Measurements from ENCODE around the gene AK2.

The AK2 gene

DNA sequence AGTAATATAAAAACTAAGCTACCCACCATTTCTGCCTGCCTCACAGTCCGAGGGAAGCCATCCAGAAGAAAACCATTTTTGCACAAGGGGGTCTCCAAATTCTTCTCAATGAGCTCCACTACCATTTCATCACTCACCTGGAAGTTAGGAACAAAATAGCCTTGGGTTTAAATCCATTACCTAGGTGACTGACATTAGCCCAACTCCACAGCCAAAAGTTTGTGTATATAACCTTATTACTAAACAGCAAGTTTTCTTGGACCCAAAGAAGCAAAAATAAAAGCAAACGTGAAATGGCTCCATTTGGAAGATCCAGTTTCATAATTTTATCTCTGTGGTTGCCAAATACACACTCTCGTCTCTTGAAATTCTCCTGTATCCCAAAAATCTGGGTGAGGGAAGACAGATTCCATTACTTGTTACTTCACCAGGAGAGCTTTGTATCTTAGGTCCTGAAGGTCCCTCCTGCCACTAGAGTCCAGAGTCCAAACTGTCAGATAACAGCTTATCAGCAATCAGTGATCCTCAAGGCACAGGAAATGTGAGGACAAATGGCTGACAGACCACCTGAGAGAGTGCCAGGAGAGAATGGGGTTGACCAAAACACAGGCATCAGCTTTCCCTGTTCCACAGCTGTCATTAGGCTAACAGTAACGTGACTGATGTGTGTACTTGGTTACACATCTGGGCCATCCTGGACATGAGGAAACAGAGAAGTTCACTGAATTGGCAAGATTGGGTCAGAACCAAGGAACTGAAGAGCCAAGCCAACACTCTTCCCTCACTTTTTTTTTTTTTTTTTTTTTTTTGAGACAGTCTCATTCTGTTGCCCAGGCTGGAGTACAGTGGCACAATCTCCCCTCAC lies 14.9 kb downstream of the AK2 start:
- DNase-seq: no peak

DNA sequence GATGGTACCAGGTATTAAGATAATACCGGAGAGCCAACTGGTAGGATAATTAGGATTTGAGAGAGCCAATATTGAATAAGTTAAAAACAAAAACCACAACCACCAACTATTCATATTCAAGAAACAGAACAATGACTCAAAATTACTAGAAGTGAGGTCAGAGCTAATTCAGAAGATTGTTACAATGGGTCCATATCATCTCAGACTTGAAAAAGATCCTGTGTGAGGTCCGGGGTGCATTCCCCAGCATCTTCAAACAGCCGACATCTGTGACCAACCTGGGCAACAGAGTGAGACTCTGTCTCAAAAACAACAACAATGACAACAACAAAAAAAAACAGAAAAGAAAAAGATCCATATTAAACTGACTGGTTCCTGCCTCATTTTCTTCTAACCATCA lies 18.6 kb downstream of the AK2 start:
- no peak for DNase-seq

GRCh38 chr1:33017175-33017574 lies 19.5 kb downstream of the AK2 start:
- DNase-seq: no peak

DNA sequence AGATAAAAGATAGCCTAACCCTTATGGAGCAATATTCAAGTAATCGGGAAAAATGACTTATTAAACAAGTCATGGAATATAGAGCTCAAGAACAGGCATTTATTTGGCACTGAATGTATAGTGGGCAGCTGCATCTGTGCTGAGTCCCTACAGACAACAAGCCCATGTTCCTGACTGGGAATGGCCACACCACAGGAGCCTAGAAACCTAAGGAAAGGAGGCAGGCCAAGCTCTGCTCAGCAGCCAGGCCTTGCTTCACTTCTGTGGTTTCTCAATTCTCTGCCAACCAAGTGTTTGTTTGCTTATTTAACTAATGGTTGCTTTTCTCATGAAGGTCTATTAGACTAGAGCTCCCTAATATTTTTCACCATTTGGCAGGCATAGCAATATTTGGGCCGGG lies 21.5 kb downstream of the AK2 start:
- DNase-seq: no peak

- DNase-seq: no peak
Observed at GRCh38 chr1:33014464-33015163, 22.1 kb downstream of the AK2 start.

DNA sequence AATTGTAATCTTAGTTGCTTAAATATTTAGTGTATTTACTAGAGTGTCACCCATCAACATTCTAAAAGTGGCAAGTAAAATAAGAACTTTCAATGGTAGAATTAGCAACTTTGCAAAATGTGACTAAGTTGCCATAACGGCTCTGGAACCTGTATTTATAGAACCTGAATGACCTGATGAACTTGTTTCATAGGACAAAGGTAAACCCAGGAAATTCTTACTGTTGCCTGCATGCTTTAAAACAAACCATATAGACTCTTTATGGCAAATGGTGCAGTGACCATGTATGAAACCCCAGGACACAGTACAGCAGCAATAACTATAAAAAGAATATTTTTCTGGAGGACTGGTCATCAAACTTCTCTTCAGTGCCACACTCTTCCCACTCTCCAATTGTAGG lies 22.9 kb downstream of the AK2 start:
- no peak for DNase-seq

DNA sequence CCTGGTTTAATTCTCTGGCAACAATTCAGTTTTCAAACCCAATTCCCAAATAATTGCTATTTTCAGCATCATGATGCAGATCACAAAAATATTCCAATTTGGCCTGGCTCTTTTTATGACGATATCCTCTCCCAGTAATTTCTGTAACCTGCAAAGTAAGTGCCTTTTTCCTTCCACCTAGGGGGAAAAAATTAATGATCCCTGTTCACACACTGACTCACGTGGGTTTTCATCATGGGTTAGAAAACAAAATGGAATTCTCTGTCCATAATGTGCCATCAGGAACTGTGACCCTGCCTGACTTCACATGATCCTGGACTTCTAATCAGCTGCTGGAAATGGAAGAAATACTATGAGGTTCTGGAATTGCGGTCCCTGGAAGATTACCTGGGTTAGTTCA lies 24.5 kb downstream of the AK2 start:
- DNase-seq: no peak

DNA sequence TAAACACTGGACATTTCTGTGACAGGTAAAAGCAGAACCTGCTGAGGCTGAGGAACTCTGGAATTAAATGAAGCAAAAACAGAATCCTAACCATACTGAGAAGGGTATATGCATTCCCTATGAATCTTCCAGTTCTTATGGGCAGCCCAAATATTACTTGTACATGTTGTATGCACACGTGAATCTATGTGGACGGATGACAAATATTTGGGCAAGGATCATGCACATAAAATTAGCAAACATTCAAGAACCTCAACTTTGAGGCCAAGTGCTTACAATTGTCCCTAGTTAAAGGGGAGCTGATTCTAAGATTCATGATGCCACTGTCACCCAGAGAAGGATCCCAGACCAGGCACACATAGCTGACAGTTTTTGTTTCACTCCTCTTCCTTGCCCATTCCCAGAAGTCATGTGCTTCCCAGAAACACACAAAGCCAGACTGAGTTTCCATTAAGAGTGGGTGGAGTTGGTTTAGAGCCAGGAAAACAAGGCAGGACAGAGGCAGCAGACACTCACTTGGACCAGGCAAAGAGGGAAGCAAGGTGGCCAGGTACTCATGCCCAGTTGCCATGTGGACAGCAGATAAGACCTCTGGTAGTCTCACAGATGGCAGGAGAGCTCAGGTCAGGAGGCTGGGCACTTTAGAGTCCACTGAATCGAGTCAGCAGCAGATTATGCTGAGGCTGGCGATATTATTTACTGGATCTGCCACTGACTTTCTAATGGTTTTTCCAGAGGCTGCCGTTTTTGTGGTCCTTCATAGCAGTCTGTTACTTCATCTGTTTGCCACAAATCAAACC lies 25.6 kb downstream of the AK2 start:
- no peak for DNase-seq

DNA sequence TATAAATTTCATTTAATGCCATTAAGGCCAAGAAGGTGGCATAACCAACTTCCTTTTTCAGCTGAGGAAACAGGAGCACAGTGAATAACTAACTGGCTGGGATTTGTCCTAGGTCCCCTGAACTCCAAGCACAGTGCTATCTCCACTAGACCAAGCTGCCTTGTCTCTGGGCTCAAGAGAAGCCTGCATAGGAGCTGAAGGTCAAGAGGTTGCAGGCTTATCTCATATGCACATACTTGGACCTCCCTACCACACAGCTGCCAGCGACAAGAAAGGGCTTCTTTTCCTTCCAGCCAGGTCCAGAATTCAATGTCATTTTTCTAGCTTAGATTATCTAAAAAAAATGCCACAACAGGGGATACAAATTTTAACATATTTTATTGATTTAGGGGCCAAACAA lies 27.1 kb downstream of the AK2 start:
- no peak for DNase-seq

- no peak for DNase-seq
Observed at GRCh38 chr1:33008051-33008914, 28.4 kb downstream of the AK2 start.

GRCh38 chr1:33007190-33008050 lies 29.3 kb downstream of the AK2 start:
- DNase-seq: peak in 1 of 2 experiments; percentile 5

- no peak for DNase-seq
Observed at GRCh38 chr1:33005838-33006421, 30.8 kb downstream of the AK2 start.

DNA sequence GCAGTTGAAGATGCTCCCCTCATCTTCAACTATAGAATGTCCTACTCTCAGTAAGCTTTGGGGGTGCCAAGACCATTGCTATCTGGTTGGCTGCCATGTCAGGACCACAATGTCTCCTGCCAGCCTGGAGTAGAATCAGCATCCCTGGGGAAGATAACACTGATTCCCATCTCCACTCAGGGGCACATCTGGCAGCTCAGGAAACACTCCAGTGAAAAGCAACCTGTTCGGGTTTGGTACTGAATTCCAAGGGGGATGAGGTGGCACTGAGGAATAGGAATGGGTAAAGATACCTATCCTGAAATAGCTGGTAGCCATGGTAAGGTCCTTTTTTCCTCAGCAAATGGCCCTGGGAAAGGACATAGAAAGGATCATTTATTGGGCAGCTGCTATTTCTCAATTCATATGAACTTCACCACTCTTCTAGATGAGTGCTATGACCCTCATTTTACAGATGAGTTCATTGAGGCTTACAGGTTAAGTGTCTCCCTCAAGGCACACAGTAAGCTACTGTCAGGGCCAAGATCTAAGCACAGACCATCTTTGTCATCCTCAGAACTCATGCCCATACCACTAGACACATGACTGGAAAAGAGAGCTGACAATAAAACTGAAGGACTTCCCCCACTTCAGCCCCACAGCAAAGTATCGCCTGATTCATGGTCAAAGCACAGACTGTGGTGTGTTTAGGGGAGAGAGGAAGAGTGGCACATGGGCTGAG lies 31.4 kb downstream of the AK2 start:
- DNase-seq: no peak

DNA sequence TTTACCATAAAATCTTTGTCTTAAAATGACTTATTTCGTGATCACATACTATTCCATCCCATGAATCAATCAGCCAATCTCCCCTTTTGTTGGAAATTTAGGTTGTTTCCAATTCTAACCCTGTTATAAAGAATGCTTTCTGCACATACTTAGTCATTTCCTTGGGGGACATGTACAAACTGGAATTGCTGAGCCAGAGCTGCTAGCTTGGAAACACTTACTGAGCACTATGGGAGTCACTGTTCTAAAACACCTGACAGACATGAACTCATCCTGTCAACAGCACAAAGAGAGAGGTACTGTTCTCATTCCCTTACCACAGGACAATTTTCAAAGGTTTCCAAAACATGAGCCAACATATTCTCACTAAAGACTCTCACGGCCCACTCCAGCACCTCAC lies 32.1 kb downstream of the AK2 start:
- DNase-seq: no peak

- DNase-seq: no peak
Observed at GRCh38 chr1:33003657-33004056, 33.0 kb downstream of the AK2 start.

DNA sequence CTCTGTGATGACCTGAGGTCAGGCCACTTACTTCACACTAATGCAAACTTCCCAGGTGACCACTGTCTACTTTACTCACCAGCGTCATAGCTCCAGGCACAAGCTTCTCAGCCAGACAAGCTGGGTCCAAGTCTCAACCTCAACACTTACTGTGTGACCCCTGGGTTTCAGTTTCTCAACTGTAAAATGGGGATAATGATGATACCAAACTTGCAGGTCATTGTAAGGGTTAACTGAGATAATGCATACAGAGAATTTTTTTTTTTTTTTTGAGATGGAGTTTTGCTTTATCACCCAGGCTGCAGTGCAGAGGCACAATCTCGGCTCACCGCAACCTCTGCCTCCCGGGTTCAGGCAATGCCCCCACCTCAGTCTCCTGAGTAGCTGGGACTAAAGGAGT lies 34.7 kb downstream of the AK2 start:
- no peak for DNase-seq

DNA sequence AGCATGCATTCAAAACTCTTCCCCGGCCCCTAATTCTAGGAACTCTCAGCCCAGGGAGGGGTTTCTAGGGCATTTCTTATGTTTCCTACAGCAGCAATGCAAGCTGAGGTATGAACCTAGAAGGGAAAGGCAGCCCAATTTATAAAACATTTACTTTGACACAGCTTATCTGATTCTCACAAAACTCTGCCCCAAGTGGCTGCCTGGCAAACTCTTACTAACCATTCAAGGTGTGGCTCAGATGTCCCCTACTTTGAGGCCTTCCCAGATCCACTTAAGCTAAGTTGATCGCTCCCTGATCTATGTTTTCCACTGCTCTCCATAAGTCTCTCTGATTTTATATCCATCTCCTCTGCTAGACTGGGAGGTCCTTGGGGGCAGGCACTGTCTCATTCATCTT lies 35.4 kb downstream of the AK2 start:
- no peak for DNase-seq

DNA sequence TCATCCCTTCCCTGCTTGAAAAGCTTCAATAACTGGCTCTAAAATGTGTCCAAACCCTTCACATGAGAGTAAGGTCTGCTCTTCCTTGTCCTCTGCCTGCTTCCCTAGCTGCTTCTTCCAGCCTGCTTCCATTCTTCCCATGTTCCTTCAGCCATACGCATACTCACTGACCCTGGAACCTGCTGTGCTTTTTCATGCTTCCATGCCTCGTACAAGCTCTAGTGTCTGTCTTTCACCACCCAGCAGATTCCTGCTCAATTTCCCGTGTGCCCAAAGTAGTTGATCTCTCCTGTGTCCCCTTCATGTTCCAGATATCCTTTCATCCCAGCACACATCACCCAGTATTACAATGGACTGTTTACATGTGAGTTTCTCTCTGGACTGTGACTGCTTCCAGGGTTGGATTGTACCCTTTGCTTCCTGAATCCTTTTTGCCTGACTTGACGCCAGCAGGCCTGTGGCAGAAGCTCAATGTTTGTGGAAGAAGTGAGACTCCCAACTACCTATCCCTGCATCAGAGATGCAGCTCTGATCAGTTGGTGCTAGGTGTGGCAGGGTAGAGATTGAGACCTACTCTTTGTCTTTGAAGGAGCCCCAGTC lies 36.2 kb downstream of the AK2 start:
- DNase-seq: no peak

DNA sequence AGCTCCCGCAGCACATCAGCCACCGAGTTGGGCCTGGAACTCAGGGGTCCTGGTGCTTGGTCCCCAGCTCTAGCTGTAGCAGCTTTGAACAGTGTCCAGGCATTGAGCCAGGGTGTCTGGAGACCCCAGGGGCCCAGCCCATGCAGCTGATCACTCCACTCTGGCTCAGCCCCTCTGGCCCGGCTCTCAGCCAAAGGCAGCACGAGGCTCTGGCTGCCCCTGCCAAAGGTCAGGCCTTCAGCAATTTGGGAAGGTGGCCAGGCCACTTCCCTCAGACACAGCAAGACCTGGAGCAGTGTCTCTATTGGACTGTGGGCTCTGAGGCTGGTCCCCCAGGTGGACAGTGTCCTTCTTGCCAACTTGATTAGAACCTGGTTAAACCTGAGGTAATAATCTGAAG lies 37.7 kb downstream of the AK2 start:
- DNase-seq: no peak

DNA sequence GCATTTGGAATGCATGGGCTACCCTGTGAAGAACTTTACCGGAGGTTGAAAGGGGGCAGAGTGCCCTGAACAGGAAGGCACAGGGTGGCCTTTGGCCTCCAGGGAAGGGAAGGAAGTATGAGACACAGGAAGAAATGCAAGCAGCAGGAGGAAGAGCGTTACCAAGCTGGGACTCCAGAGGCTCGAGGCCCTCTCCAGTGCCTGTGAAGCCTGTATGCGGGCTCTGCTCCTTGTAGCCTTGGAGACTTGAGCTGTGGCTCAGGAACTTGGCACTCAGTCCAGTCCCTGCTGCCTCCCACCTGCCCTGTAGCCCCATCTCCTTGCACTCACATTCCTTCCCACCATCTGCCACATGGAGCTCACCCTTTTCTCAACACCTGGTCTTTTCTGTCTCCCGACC lies 38.6 kb downstream of the AK2 start:
- DNase-seq: no peak

Measured in stimulated activated CD4-positive, alpha-beta T cell treated with anti-CD3 and anti-CD28 coated beads, Interleukin-4, amount 100 ng/mL, for 4 hours (primary cell).